Cardiac fibroblast (primary cell): ENCODE measurements around the gene EPC2.
"Not testable (repeated sequence)": the region's sequence is repeated elsewhere in the genome, so short reads cannot be mapped to it uniquely, and the experiment has no call there.

Experiments used
- DNase-seq, 2 donors: peaks; one replicate each; pipeline versions ENCODE4 v3.0.0 to v3.0.0-alpha.2; 2010; ENCODE audit warnings: low read depth in 2 of 2
- H3K4me3 ChIP-seq, 2 donors: replicated peaks in 1 of 2; 1 replicate in 1 of 2; 2 replicates in 1 of 2; pipeline ENCODE4 v1.5.1; 2011; ENCODE audit warnings: low read depth in 2 of 2, low read length in 2 of 2, mild to moderate bottlenecking in 2 of 2, moderate library complexity in 1 of 2
- CTCF ChIP-seq: IDR thresholded peaks from one replicate; pipeline ENCODE4 v1.5.1; 2011; ENCODE audit warnings: low read depth, mild to moderate bottlenecking, low read length, inconsistent platforms

Gene EPC2

DNA sequence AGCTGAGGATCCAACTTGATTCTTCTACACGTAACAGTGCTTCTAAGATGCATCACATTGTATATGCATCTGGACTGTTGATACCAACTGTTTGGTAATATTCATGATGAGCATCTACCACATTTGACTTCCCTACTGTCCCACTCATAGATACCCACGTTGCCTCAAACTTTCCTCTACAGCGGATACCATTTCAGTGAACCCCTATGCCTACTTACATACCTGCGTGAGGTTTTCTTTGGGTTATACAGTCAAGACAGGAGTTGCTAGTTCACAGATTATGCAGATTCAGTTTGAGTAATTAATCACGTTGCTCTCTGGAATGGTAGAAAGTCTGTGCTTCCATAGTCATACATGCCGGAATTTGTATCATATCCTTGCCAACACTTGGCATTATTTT is 40.0 kb downstream of the EPC2 start:
- no peak for TF ChIP-seq CTCF
- DNase-seq: no peak
- no peak overlapping the region for H3K4me3 ChIP-seq

DNA sequence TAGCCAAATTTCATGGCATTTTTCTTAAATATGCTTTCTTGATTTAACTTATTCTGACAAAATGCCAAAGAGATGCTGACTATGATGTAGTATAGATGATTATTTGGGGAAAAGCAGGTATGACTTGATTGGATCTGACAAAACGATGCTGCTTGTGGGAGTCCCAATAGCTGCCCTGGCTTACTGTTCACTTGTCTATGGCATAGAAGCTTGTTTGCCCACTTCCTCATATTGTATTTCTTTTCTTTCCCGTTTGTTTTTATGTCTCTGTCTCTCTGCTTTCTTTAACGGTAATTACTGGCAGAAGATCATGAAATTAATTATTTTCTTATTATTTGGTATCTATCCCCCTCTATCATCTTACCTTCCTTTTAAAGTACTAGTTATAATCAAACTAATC is 43.0 kb downstream of the EPC2 start:
- no peak for TF ChIP-seq CTCF
- H3K4me3 ChIP-seq: no peak overlapping the region
- DNase-seq: no peak

GRCh38 chr2:148688011-148688410 is 43.5 kb downstream of the EPC2 start:
- DNase-seq, H3K4me3 ChIP-seq: not testable (repeated sequence)

- no peak overlapping the region for H3K4me3 ChIP-seq
- no peak for TF ChIP-seq CTCF
- no peak for DNase-seq
These were observed 52.4 kb downstream of the EPC2 start for GRCh38 chr2:148696985-148697384.

- TF ChIP-seq CTCF: no peak
- H3K4me3 ChIP-seq: no peak overlapping the region
- DNase-seq: no peak
These were observed 55.3 kb downstream of the EPC2 start for GRCh38 chr2:148699830-148700229.

- no peak overlapping the region for H3K4me3 ChIP-seq
- TF ChIP-seq CTCF: no peak
- DNase-seq: no peak
These were observed 56.5 kb downstream of the EPC2 start for GRCh38 chr2:148701039-148701438.

- H3K4me3 ChIP-seq: no peak overlapping the region
- no peak for TF ChIP-seq CTCF
- DNase-seq: no peak
These were observed 57.3 kb downstream of the EPC2 start for GRCh38 chr2:148701877-148702276.
